H1 (cell line): ENCODE results near the gene ZDHHC19. TPM values are rescaled to one million over a fixed set of nuclear protein-coding genes. Genes with fewer than 3 reads are reported as not detected.

ENCODE experiments used
- CTCF ChIA-PET: fragments of 300-600 bp; sonication (Branson Sonifier 250); formaldehyde crosslinking; loops from one replicate; lab custom pipeline; 2021; ENCODE audit not compliant: partially characterized antibody; lab: Charles Lee
- POLR2A ChIA-PET: fragments of 300-600 bp; sonication (Branson Sonifier 250); formaldehyde crosslinking; loops from one replicate; lab custom pipeline; 2021; ENCODE audit warnings: inconsistent platforms; ENCODE audit not compliant: partially characterized antibody; lab: Charles Lee
- DNase-seq, 2 experiments: peaks; one replicate each; pipeline versions ENCODE4 v3.0.0 to v3.0.0-alpha.2; 2010 to 2022; ENCODE audit warnings: low spot score in 2 of 2, low read depth in 1 of 2, mixed read lengths in 1 of 2
- FAIRE-seq: peaks from 2 replicates; lab custom pipeline; 2011; peaks lifted over from hg19 to GRCh38; lab: Jason Lieb, UNC
- H2AFZ ChIP-seq: 2 replicates; pipeline ENCODE4 v1.8.1; 2012; ENCODE audit warnings: low read length, inconsistent platforms
- H2AK5ac ChIP-seq: 2 replicates; pipeline ENCODE4 v1.6.1; 2013; ENCODE audit warnings: low read depth, low read length
- H2BK120ac ChIP-seq: replicated peaks from 2 replicates; pipeline ENCODE3; 2013; ENCODE audit warnings: low read depth, low read length, inconsistent platforms
- H2BK12ac ChIP-seq: 2 replicates; pipeline ENCODE4 v1.6.1; 2013; ENCODE audit warnings: low read depth, low read length
- H2BK15ac ChIP-seq: 2 replicates; pipeline ENCODE4 v1.6.1; 2013; ENCODE audit warnings: low read length
- H2BK20ac ChIP-seq: 2 replicates; pipeline ENCODE4 v1.6.1; 2013; ENCODE audit warnings: low read length
- H2BK5ac ChIP-seq: 2 replicates; pipeline ENCODE4 v1.6.1; 2013; ENCODE audit warnings: low read depth, low read length
- H3K14ac ChIP-seq: 2 replicates; pipeline ENCODE4 v1.6.1; 2013; ENCODE audit warnings: inconsistent platforms; ENCODE audit not compliant: insufficient read length
- H3K18ac ChIP-seq: 2 replicates; pipeline ENCODE4 v1.6.1; 2013; ENCODE audit warnings: low read length; ENCODE audit errors: extremely low read depth
- H3K23ac ChIP-seq: 2 replicates; pipeline ENCODE4 v1.6.1; 2013; ENCODE audit warnings: inconsistent platforms; ENCODE audit not compliant: insufficient read length
- H3K23me2 ChIP-seq: 2 replicates; pipeline ENCODE4 v1.6.1; 2013; ENCODE audit warnings: low read depth, low read length
- H3K27ac ChIP-seq: 2 replicates; pipeline ENCODE4 v1.6.1; 2011; ENCODE audit warnings: low read depth, low read length, inconsistent platforms
- H3K27me3 ChIP-seq, 4 experiments: replicated peaks in 1 of 4; 1 replicate in 1 of 4; 2 replicates in 3 of 4; pipeline versions ENCODE4 v1.6.1 to v1.8.1; 2011 to 2013; ENCODE audit warnings: low read length in 3 of 4, mild to moderate bottlenecking in 3 of 4, inconsistent platforms in 2 of 4, mixed read lengths in 2 of 4, moderate library complexity in 1 of 4; ENCODE audit not compliant: control insufficient read depth in 3 of 4, insufficient read depth in 3 of 4; ENCODE audit errors: extremely low read depth in 1 of 4
- H3K36me3 ChIP-seq, 4 experiments: 2 replicates each; pipeline versions ENCODE4 v1.6.1 to v1.8.1; 2011 to 2013; ENCODE audit warnings: mild to moderate bottlenecking in 4 of 4, low read length in 3 of 4, moderate library complexity in 2 of 4, control low read depth in 1 of 4, inconsistent platforms in 1 of 4; ENCODE audit not compliant: insufficient read depth in 4 of 4, control insufficient read depth in 2 of 4
- H3K4ac ChIP-seq: replicated peaks from 2 replicates; pipeline ENCODE3; 2013; ENCODE audit warnings: low read length, low read depth, mixed read lengths, inconsistent platforms; ENCODE audit not compliant: insufficient read length
- H3K4me1 ChIP-seq, 4 experiments: replicated peaks in 1 of 4; 1 replicate in 1 of 4; 2 replicates in 3 of 4; pipeline versions ENCODE4 v1.6.1 to v1.8.1; 2011 to 2013; ENCODE audit warnings: low read length in 3 of 4, inconsistent platforms in 2 of 4, mixed read lengths in 1 of 4; ENCODE audit not compliant: insufficient read depth in 4 of 4, control insufficient read depth in 3 of 4
- H3K4me2 ChIP-seq, 2 experiments: 2 replicates each; pipeline versions ENCODE4 v1.6.1 to v1.8.1; 2011 to 2013; ENCODE audit warnings: low read depth in 2 of 2, low read length in 2 of 2, control low read depth in 1 of 2, inconsistent platforms in 1 of 2, mild to moderate bottlenecking in 1 of 2; ENCODE audit not compliant: insufficient read depth in 1 of 2
- H3K4me3 ChIP-seq, 4 experiments: fragments of 200-600, 300-600 bp in 1 of 4; sonication (generic), shearing (Covaris generic), sonication (Bioruptor Twin) in 1 of 4; 2 replicates each; pipeline versions ENCODE4 v1.5.1 to v1.8.1; 2011 to 2016; ENCODE audit warnings: low read length in 4 of 4, low read depth in 3 of 4, control low read depth in 2 of 4, inconsistent platforms in 2 of 4, mild to moderate bottlenecking in 2 of 4, mixed read lengths in 1 of 4, moderate library complexity in 1 of 4; ENCODE audit not compliant: insufficient read depth in 2 of 4; ENCODE audit errors: extremely low read depth in 1 of 4
- H3K56ac ChIP-seq: replicated peaks from 2 replicates; pipeline ENCODE3; 2013; ENCODE audit warnings: low read depth, mild to moderate bottlenecking, mixed read lengths, low read length, inconsistent platforms; ENCODE audit not compliant: insufficient read length
- H3K79me1 ChIP-seq: 2 replicates; pipeline ENCODE4 v1.6.1; 2013; ENCODE audit warnings: low read depth, low read length, control low read depth
- H3K79me2 ChIP-seq, 2 experiments: 2 replicates each; pipeline versions ENCODE4 v1.6.1 to v1.8.1; 2012 to 2013; ENCODE audit warnings: low read length in 2 of 2, mild to moderate bottlenecking in 2 of 2, inconsistent platforms in 1 of 2; ENCODE audit not compliant: insufficient read depth in 2 of 2, control insufficient read depth in 1 of 2
- H3K9ac ChIP-seq, 4 experiments: replicated peaks in 1 of 4; 1 replicate in 1 of 4; 2 replicates in 3 of 4; pipeline versions ENCODE4 v1.6.1 to v1.8.1; 2011 to 2013; ENCODE audit warnings: low read depth in 3 of 4, low read length in 3 of 4, control low read depth in 2 of 4, mild to moderate bottlenecking in 2 of 4, moderate library complexity in 2 of 4, inconsistent platforms in 1 of 4; ENCODE audit errors: extremely low read depth in 1 of 4
- H3K9me3 ChIP-seq, 2 experiments: 2 replicates each; pipeline versions ENCODE4 v1.6.1 to v1.8.1; 2012 to 2013; ENCODE audit warnings: mild to moderate bottlenecking in 2 of 2, moderate library complexity in 2 of 2, control low read depth in 1 of 2, inconsistent platforms in 1 of 2, low read depth in 1 of 2, low read length in 1 of 2, mixed read lengths in 1 of 2; ENCODE audit not compliant: insufficient read depth in 2 of 2
- H4K20me1 ChIP-seq, 2 experiments: replicated peaks in 1 of 2; 2 replicates each; pipeline versions ENCODE3 to v1.8.1; 2011 to 2013; ENCODE audit warnings: inconsistent platforms in 2 of 2, low read length in 2 of 2, mild to moderate bottlenecking in 1 of 2; ENCODE audit not compliant: insufficient read depth in 2 of 2, control insufficient read depth in 1 of 2
- H4K5ac ChIP-seq: 2 replicates; pipeline ENCODE4 v1.6.1; 2013; ENCODE audit warnings: low read length, low read depth, mixed read lengths, inconsistent platforms; ENCODE audit not compliant: insufficient read length
- H4K8ac ChIP-seq: 2 replicates; pipeline ENCODE4 v1.8.0; 2013; ENCODE audit warnings: mild to moderate bottlenecking, moderate library complexity, low read length, inconsistent platforms; ENCODE audit not compliant: insufficient read depth; ENCODE audit errors: extremely low read depth
- H4K91ac ChIP-seq: replicated peaks from 2 replicates; pipeline ENCODE3; 2013; ENCODE audit warnings: low read length, mixed read lengths, inconsistent platforms; ENCODE audit not compliant: insufficient read length
- E2F6 ChIP-seq: IDR thresholded peaks from 2 replicates; pipeline ENCODE4 v1.6.1; 2012; ENCODE audit warnings: inconsistent platforms
- SIN3A ChIP-seq, 2 experiments: IDR thresholded peaks in 1 of 2; conservative IDR thresholded peaks in 1 of 2; 2 replicates each; pipeline ENCODE4 v1.6.1; 2011 to 2012; ENCODE audit warnings: low read length in 2 of 2, improper control_type of control experiment in 1 of 2, low read depth in 1 of 2, mild to moderate bottlenecking in 1 of 2
- SRF ChIP-seq: IDR thresholded peaks from 2 replicates; pipeline ENCODE4 v1.6.1; 2011; ENCODE audit warnings: mild to moderate bottlenecking, low read depth, low read length, moderate library complexity
- TAF1 ChIP-seq: IDR thresholded peaks from 2 replicates; pipeline ENCODE4 v1.6.1; 2011; ENCODE audit warnings: mild to moderate bottlenecking, low read depth, low read length
- TBP ChIP-seq: IDR thresholded peaks from 2 replicates; pipeline ENCODE4 v1.6.1; 2011; ENCODE audit warnings: low read depth, low read length, improper control_type of control experiment
- WGBS, 2 experiments: shearing (Covaris generic) in 1 of 2; methylation state at CpG; one replicate each; pipeline versions ENCODE4 v1.1.6 to v1.1.7; 2013 to 2015; ENCODE audit warnings: low lambda C conversion rate in 2 of 2, mixed read lengths in 2 of 2, inconsistent platforms in 1 of 2, low coverage in 1 of 2, missing lambda C conversion rate in 1 of 2; ENCODE audit not compliant: insufficient replicate concordance in 2 of 2, insufficient coverage in 1 of 2, insufficient read length in 1 of 2; ENCODE audit errors: extremely low coverage in 1 of 2, missing lambda C conversion rate in 1 of 2; 5-methylcytosine and 5-hydroxymethylcytosine counted together
- polyA plus RNA-seq, 7 experiments: library from polyadenylated mRNA; depleted of rRNA in 3 of 7; stranded (reverse) in 5 of 7; unstranded in 2 of 7; fragments of >200 nt in 5 of 7; fragments of 200-250 nt in 2 of 7; gene quantifications; 1 replicate in 5 of 7; 2 replicates in 1 of 7; 4 replicates in 1 of 7; pipeline versions ENCODE4 v1.2.1 to v1.2.3, GENCODE V29; 2011 to 2013; ENCODE audit warnings: missing spikeins in 2 of 7, mixed read lengths in 2 of 7
- total RNA-seq: library from RNA; stranded (reverse); fragmentation: NEBNext Ultra II Directional; extraction: Animal tissue kit (Norgen Biotek cat#: 25700); gene quantifications from 2 replicates; pipeline ENCODE4 v1.2.1, GENCODE V29; 2021

ZDHHC19 gene
- total and polyA plus RNA-seq, 2 of the 8 experiments (the other 6 are each of a cell fraction or from before 2014, with no cell fraction given) = 2.5 to 4.1 TPM

- ChIA-PET CTCF (interaction anchor here (1.1 to 1.8 kb wide), 2 partner anchors 17 to 306 kb away, joined by 3 to 4 read pairs; no protein-coding TSS in a partner anchor), POLR2A (interaction anchor here (1.4 to 3.9 kb wide), 3 partner anchors 9 to 20 kb away, joined by 3 to 15 read pairs (median 3); no protein-coding TSS in a partner anchor)
- no peak within 1 kb of the TSS for H2BK15ac ChIP-seq
- no peak within 1 kb of the TSS for H3K27ac ChIP-seq
- DNase-seq = peak in 1 of 2 experiments; percentile 80
- peak within 1 kb of the TSS; percentile 84 for H4K91ac ChIP-seq
- no peaks in the 10 kb centered on the region for H3K36me3 ChIP-seq
- H2AK5ac ChIP-seq = no peak within 1 kb of the TSS
- H2BK5ac ChIP-seq = peak within 1 kb of the TSS; percentile 75; the same call in 1 of the 2 replicates
- H3K9me3 ChIP-seq = no peaks in the 10 kb centered on the region
- no peaks in the 10 kb centered on the region for H4K20me1 ChIP-seq
- peak within 1 kb of the TSS; percentile 78 to 92 for H3K4me2 ChIP-seq
- peak within 1 kb of the TSS; percentile 45 for H4K8ac ChIP-seq
- no peaks in the 10 kb centered on the region for H3K27me3 ChIP-seq
- peak within 1 kb of the TSS; percentile 68; the same call in 1 of the 2 replicates for H2BK12ac ChIP-seq
- peak within 1 kb of the TSS; percentile 48 for H3K18ac ChIP-seq
- H3K23ac ChIP-seq = no peak within 1 kb of the TSS
- peaks cover 0 to 20% (median 13%) of the 10 kb centered on the region in 4 experiments; a peak in 6 of 7 replicates for H3K4me1 ChIP-seq
- H3K4me3 ChIP-seq = peak within 1 kb of the TSS; percentile 22 to 64 (median 53)
- no peak for FAIRE-seq
- peaks cover 2% of the 10 kb centered on the region; the same call in 1 of the 2 replicates for H3K23me2 ChIP-seq
- peak within 1 kb of the TSS; percentile 82 for H2AFZ ChIP-seq
- H2BK120ac ChIP-seq = no peak within 1 kb of the TSS
- 34% methylated on average over 15 of the region's 15 CpGs; no CpG with 5 or more reads in 1 of the 2 experiments for WGBS, 2 experiments
- no peaks in the 10 kb centered on the region for H3K79me1 ChIP-seq
- peak within 1 kb of the TSS; percentile 94 for H3K4ac ChIP-seq
- no peak within 1 kb of the TSS for H3K56ac ChIP-seq
- H2BK20ac ChIP-seq = no peak within 1 kb of the TSS
- peak within 1 kb of the TSS; percentile 2 for H4K5ac ChIP-seq
- H3K14ac ChIP-seq = peak within 1 kb of the TSS; percentile 38
- H3K79me2 ChIP-seq = no peaks in the 10 kb centered on the region
- TF ChIP-seq TAF1 (0 out of 2 replicates have a peak, but pooled peaks have one; percentile 25), E2F6 (no peak; the same call in 1 of the 2 replicates), SIN3A (conservative IDR thresholded peaks at IDR 0.05 in 1 of 2, IDR thresholded peaks at IDR 0.05 in 1 of 2; ENCODE audit: low read depth in 1 of 2, low read length in 2 of 2) (0 out of 4 replicates have a peak, but pooled peaks of 1 of the 2 experiments have one; percentile 53), SRF (no peak), TBP (0 out of 2 replicates have a peak, but pooled peaks have one; percentile 19)
- peak within 1 kb of the TSS in 2 of 4 experiments; percentile 14 to 39; a peak in 2 of 7 replicates for H3K9ac ChIP-seq
Measured at GRCh38 chr3:196216089-196216564, 4.9 kb upstream of the ZDHHC19 start, which contains the start of gene SLC51A. Gene SLC51A (plus strand): TSS chr3:196216534. CDS start chr3:196216713, 179 bp downstream.
